Left lung (tissue), 10 donors: ENCODE results near the gene PPM1M. TPM values are rescaled to one million over a fixed set of nuclear protein-coding genes. Genes with fewer than 3 reads are reported as not detected.

Experiments
- ATAC-seq: fragments of 200-7000 bp; cut with Tn5 transposase; one replicate; pipeline ENCODE4 v1.9.1; 2020; ENCODE audit warnings: moderate library complexity
- DNase-seq, 4 donors: peaks; one replicate each; pipeline ENCODE4 v3.0.0-alpha.2; 2013 to 2020
- H3K27ac ChIP-seq, 2 donors: fragments of 200-600 bp; sonication (generic) in 1 of 2; one replicate each; pipeline versions ENCODE4 v1.5.0 to v1.8.0; 2020 to 2021
- H3K27me3 ChIP-seq, 2 donors: fragments of 200-600 bp; sonication (generic) in 1 of 2; one replicate each; pipeline versions ENCODE4 v1.5.0 to v1.8.0; 2020 to 2021
- H3K36me3 ChIP-seq, 2 donors: fragments of 200-600 bp; sonication (generic) in 1 of 2; one replicate each; pipeline versions ENCODE4 v1.5.0 to v1.8.0; 2020 to 2021
- H3K4me1 ChIP-seq, 2 donors: fragments of 200-600 bp; one replicate each; pipeline ENCODE4 v1.8.0; 2021
- H3K4me3 ChIP-seq, 2 donors: fragments of 200-600 bp; sonication (generic) in 1 of 2; one replicate each; pipeline versions ENCODE4 v1.5.0 to v1.8.0; 2020 to 2021; ENCODE audit warnings: mild to moderate bottlenecking in 1 of 2
- H3K9me3 ChIP-seq, 2 donors: fragments of 200-600 bp; sonication (generic) in 1 of 2; one replicate each; pipeline versions ENCODE4 v1.5.0 to v1.8.0; 2020 to 2021
- CTCF ChIP-seq, 2 donors: fragments of 200-600 bp; sonication (generic) in 1 of 2; IDR thresholded peaks; one replicate each; pipeline versions ENCODE4 v1.5.0 to v1.8.0; 2021; ENCODE audit warnings: antibody characterized with exemption in 2 of 2
- intact Hi-C, 2 donors: fragments of 100-400 bp; cut with DNase I; formaldehyde crosslinking; loops; one replicate each; pipeline versions ENCODE4 v1.11.2 to v1.14.2; 2022
- polyA plus RNA-seq, 6 donors: library from polyadenylated mRNA; unstranded; fragments of 120-200 nt; gene quantifications; one replicate each; pipeline ENCODE4 v1.2.1, GENCODE V29; 2013; ENCODE audit not compliant: insufficient read length in 6 of 6
- total RNA-seq, 2 donors: library from RNA; stranded (reverse); fragmentation: NEBNext Ultra II Directional; extraction: Animal tissue kit (Norgen Biotek cat#: 25700); gene quantifications; one replicate each; pipeline ENCODE4 v1.2.1, GENCODE V29; 2021
- donor health status: DM: no; HTN: yes; CAD: no.
- donor health status: DM: no; HTN: no; CAD: no.

PPM1M gene
- total and polyA plus RNA-seq, 8 donors, result 27.4 to 48.3 (median 31.4) TPM

GRCh38 chr3:52230889-52231499 lies 14.6 kb upstream of the PPM1M start:
- DNase-seq (no peak), ATAC-seq (no peak)
- no peak for TF ChIP-seq CTCF (IDR thresholded peaks at IDR 0.05)
- Histone ChIP-seq H3K36me3 (peaks cover 0 to 85% of the 10 kb centered on the region in 2 donors), H3K4me3 (no peak overlapping the region), H3K9me3 (no peaks in the 10 kb centered on the region), H3K4me1 (peaks cover 0 to 44% of the 10 kb centered on the region in 2 donors), H3K27me3 (no peaks in the 10 kb centered on the region), H3K27ac (no peak overlapping the region)
- intact Hi-C loops, result loop anchor here in 1 of 2 donors (5.0 to 10.0 kb wide), 2 partner anchors 111 to 214 kb away; partner anchors contain the start of gene SEMA3G

GRCh38 chr3:52231502-52232278 lies 13.9 kb upstream of the PPM1M start:
- ATAC-seq (peak; percentile 83), DNase-seq (peak in 2 of 4 donors; percentile 80 to 95)
- Histone ChIP-seq H3K9me3 (no peaks in the 10 kb centered on the region), H3K36me3 (peaks cover 0 to 85% of the 10 kb centered on the region in 2 donors), H3K4me3 (no peak overlapping the region), H3K27ac (no peak overlapping the region), H3K27me3 (no peaks in the 10 kb centered on the region), H3K4me1 (peaks cover 3 to 45% of the 10 kb centered on the region in 2 donors)
- intact Hi-C loops, result loop anchor here in 1 of 2 donors (5.0 to 10.0 kb wide), 2 partner anchors 111 to 213 kb away; partner anchors contain the start of gene SEMA3G
- TF ChIP-seq CTCF (IDR thresholded peaks at IDR 0.05), result peak; percentile 81 to 96

- DNase-seq (no peak), ATAC-seq (no peak)
- peaks cover 0 to 79% of the 10 kb centered on the region in 2 donors for H3K36me3 ChIP-seq
- peak in 1 of 2 donors; percentile 7 for TF ChIP-seq CTCF (IDR thresholded peaks at IDR 0.05)
- H3K27ac ChIP-seq, result no peak overlapping the region
- H3K9me3 ChIP-seq, result no peaks in the 10 kb centered on the region
- no peak overlapping the region for H3K4me3 ChIP-seq
- H3K27me3 ChIP-seq, result no peaks in the 10 kb centered on the region
- intact Hi-C loops, result loop anchor here in 1 of 2 donors (5.0 to 10.0 kb wide), 2 partner anchors 110 to 212 kb away; partner anchors contain the start of gene SEMA3G
- H3K4me1 ChIP-seq, result peaks cover 10 to 53% of the 10 kb centered on the region in 2 donors
Measured at GRCh38 chr3:52232279-52233107, 13.1 kb upstream of the PPM1M start.

GRCh38 chr3:52233108-52233591 lies 12.4 kb upstream of the PPM1M start:
- intact Hi-C loops, result loop anchor here in 1 of 2 donors (5.0 to 10.0 kb wide), 2 partner anchors 109 to 212 kb away; partner anchors contain the start of gene SEMA3G

More at GRCh38 chr3:52233108-52233591, 12.4 kb upstream of the PPM1M start:
- H3K27me3 ChIP-seq, result no peaks in the 10 kb centered on the region
- no peak overlapping the region for H3K27ac ChIP-seq
- TF ChIP-seq CTCF (IDR thresholded peaks at IDR 0.05), result no peak
- H3K36me3 ChIP-seq, result peaks cover 0 to 72% of the 10 kb centered on the region in 2 donors
- H3K4me3 ChIP-seq, result no peak overlapping the region
- DNase-seq (peak in 1 of 4 donors; percentile 29), ATAC-seq (no peak)
- H3K9me3 ChIP-seq, result no peaks in the 10 kb centered on the region
- peaks cover 16 to 60% of the 10 kb centered on the region in 2 donors for H3K4me1 ChIP-seq
